ENCODE results near the gene PGS1. TPM values are rescaled to one million over a fixed set of nuclear protein-coding genes. Genes with fewer than 3 reads are reported as not detected.
A peak's percentile ranks its signal among the peaks of the same experiment; 100 is the strongest.

PGS1 gene
- total RNA-seq, 1 donor, result 40.2 TPM

- H3K4me3 ChIP-seq (ENCODE audit: low read depth, low read length), result no peak overlapping the region
- TF ChIP-seq, protein P1, sequence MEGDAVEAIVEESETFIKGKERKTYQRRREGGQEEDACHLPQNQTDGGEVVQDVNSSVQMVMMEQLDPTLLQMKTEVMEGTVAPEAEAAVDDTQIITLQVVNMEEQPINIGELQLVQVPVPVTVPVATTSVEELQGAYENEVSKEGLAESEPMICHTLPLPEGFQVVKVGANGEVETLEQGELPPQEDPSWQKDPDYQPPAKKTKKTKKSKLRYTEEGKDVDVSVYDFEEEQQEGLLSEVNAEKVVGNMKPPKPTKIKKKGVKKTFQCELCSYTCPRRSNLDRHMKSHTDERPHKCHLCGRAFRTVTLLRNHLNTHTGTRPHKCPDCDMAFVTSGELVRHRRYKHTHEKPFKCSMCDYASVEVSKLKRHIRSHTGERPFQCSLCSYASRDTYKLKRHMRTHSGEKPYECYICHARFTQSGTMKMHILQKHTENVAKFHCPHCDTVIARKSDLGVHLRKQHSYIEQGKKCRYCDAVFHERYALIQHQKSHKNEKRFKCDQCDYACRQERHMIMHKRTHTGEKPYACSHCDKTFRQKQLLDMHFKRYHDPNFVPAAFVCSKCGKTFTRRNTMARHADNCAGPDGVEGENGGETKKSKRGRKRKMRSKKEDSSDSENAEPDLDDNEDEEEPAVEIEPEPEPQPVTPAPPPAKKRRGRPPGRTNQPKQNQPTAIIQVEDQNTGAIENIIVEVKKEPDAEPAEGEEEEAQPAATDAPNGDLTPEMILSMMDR (IDR thresholded peaks at IDR 0.05; ENCODE audit: insufficient read depth, low read length), result no peak
- peak; percentile 74 for DNase-seq (ENCODE audit: low read depth)
Observed at GRCh38 chr17:78387977-78388941, 9.8 kb downstream of the PGS1 start.

DNA sequence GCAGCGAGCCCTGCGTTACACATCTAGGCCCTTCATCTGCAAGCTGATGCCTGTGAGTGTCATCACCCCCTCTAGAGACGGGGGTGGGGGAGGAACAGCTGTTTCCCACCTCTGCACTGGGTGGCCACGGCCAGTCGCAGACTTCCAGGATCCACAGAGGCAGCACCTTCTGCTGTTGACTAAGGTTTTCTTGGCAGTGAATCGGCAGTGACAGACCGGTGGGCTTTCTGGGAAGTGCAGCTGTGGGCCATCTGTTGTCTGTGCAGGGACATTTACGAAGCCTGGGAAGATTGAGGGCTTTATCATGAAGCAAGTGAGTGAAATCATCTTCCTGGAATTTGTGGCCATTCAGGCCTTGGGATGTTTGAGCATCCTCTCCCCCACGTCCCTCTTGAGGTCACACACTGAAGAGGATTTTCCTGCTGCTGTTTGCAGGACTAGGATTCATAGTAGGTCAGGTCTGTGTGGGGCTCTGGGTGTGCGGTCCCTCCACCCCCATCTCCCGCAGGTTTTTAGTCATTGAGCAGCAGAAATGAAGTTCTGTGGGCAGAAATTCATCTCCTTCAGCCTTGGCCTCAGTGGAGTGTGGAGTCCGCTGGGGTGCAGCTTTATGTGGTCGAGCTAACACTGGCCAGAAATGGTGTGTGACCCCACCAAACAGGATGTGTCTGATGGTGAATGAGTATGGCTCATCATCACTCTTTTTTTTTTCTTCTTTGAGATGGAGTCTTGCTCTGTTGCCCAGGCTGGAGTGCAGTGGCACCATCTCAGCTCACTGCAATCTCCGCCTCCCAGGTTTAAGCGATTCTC, 12.0 kb downstream of the PGS1 start:
- DNase-seq (ENCODE audit: low read depth), result peak; percentile 87
- H3K4me3 ChIP-seq (ENCODE audit: low read depth, low read length), result no peak overlapping the region

DNA sequence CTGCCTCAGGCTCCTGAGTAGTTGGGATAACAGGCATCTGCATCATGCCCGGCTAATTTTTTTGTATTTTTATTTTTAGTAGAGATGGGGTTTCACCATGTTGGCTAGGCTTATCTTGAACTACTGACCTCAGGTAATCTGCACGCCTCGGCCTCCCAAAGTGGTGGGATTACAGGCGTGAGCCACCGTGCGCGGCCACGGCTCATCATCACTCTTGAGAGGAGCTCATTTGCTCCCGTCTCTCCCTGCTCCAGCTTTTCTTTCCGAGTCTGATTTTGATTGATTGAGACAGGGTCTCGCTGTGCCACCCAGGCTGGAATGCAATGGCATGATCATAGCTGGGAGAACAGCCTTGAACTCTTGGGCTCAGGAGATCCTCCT, 12.6 kb downstream of the PGS1 start:
- TF ChIP-seq, protein P1 (IDR thresholded peaks at IDR 0.05; ENCODE audit: insufficient read depth, low read length), result no peak
- H3K4me3 ChIP-seq (ENCODE audit: low read depth, low read length), result no peak overlapping the region
- DNase-seq (ENCODE audit: low read depth), result no peak

More for the DNA sequence above, 12.0 kb downstream of the PGS1 start:
- TF ChIP-seq, protein P1 (IDR thresholded peaks at IDR 0.05; ENCODE audit: insufficient read depth, low read length), result peak; percentile 29

DNA sequence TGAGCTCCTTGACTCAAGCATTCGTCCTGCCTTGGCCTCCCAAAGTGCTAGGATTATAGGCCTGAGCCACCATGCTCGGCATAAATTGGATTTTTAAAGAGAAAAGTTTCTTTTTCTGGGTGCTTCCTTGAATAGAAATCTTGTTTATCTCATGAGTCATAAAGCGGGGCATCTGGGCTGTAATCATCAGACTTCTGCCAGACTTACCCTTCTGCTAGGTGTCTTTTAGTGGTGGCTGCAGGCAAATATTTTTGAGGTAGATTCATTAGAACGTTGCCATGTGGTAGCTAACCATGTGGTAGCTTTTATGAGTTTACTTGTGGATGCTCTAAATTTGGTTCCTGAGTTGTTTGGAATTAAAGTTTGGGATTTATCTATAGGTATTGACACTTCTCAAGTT, 13.4 kb downstream of the PGS1 start:
- peak; percentile 47 for DNase-seq (ENCODE audit: low read depth)
- no peak overlapping the region for H3K4me3 ChIP-seq (ENCODE audit: low read depth, low read length)
- TF ChIP-seq, protein P1 (IDR thresholded peaks at IDR 0.05; ENCODE audit: insufficient read depth, low read length), result no peak

GRCh38 chr17:78392295-78392694, 13.8 kb downstream of the PGS1 start:
- DNase-seq (ENCODE audit: low read depth), result no peak
- no peak overlapping the region for H3K4me3 ChIP-seq (ENCODE audit: low read depth, low read length)
- TF ChIP-seq, protein P1 (IDR thresholded peaks at IDR 0.05; ENCODE audit: insufficient read depth, low read length), result no peak

GRCh38 chr17:78393575-78393974, 15.1 kb downstream of the PGS1 start:
- H3K4me3 ChIP-seq (ENCODE audit: low read depth, low read length), result no peak overlapping the region
- DNase-seq (ENCODE audit: low read depth), result no peak
- TF ChIP-seq, protein P1 (IDR thresholded peaks at IDR 0.05; ENCODE audit: insufficient read depth, low read length), result no peak

Measured in fibroblast of the aortic adventitia (primary cell).